ENCODE results near the gene MEGF6.

The MEGF6 gene

DNA sequence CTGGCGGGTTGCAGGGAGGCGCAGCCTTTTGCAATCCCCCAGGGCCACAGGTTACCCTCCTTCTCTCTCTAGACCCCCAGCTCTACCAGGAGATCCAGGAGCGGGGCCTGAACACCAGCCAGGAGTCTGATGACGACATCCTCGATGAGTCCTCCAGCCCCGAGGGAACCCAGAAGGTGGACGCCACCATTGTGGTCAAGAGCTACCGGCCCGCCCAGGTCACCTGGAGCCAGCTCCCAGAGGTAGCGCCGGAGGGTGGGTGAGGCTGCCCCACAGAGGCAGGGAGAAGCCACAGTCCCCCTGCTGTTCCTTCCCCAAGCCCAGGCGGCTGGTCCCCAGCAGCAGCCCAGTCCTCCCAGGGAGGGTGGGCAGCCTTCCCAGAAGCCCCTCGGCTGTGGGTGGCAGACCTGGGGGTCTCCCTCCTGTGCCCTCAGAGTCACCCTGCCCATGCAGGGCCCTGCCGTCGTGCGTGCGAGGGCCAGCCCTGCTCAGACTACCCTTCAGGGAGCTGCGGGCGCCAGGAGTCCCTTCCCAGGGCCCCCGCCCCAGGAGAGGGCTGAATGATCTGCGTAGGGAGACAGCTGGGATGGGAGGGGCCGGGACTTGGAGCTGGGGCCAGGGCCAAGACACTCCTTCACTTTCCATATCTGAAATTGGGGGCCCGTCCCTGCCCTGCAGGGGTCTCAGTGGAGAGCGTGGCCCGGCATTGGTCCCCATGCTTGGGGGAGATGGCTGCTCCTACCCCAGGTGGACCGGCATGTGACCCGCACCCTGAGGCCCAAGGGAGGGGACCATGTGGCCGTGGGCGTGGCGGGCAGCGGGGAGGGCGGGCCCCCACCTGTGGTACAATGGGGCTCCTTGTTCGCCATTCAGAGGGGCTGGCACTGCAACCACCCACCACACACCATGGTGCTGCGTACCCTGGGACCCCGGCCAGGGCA is 143.9 kb downstream of the MEGF6 start:
- no peak overlapping the region for H3K4me3 Mint-ChIP-seq
- no peak overlapping the region for H3K27ac Mint-ChIP-seq
- H3K36me3 Mint-ChIP-seq (ENCODE audit: low read depth), result no peaks in the 10 kb centered on the region
- no peaks in the 10 kb centered on the region for H3K9me3 Mint-ChIP-seq
- no peak for ATAC-seq
- H3K27me3 Mint-ChIP-seq, result no peaks in the 10 kb centered on the region
- no peak for DNase-seq
- H3K4me1 Mint-ChIP-seq, result no peaks in the 10 kb centered on the region

GRCh38 chr1:3466366-3467075 is 144.8 kb downstream of the MEGF6 start:
- Mint-ChIP-seq H3K36me3 (ENCODE audit: low read depth) (no peaks in the 10 kb centered on the region), H3K4me3 (no peak overlapping the region), H3K9me3 (no peaks in the 10 kb centered on the region), H3K27ac (no peak overlapping the region), H3K4me1 (no peaks in the 10 kb centered on the region), H3K27me3 (no peaks in the 10 kb centered on the region)
- DNase-seq (no peak), ATAC-seq (no peak)

- no peak overlapping the region for H3K27ac Mint-ChIP-seq
- no peaks in the 10 kb centered on the region for H3K9me3 Mint-ChIP-seq
- no peak overlapping the region for H3K4me3 Mint-ChIP-seq
- H3K4me1 Mint-ChIP-seq, result no peaks in the 10 kb centered on the region
- no peaks in the 10 kb centered on the region for H3K36me3 Mint-ChIP-seq (ENCODE audit: low read depth)
- ATAC-seq (no peak), DNase-seq (no peak)
- H3K27me3 Mint-ChIP-seq, result no peaks in the 10 kb centered on the region
Measured at GRCh38 chr1:3465935-3466321, 145.4 kb downstream of the MEGF6 start.

DNA sequence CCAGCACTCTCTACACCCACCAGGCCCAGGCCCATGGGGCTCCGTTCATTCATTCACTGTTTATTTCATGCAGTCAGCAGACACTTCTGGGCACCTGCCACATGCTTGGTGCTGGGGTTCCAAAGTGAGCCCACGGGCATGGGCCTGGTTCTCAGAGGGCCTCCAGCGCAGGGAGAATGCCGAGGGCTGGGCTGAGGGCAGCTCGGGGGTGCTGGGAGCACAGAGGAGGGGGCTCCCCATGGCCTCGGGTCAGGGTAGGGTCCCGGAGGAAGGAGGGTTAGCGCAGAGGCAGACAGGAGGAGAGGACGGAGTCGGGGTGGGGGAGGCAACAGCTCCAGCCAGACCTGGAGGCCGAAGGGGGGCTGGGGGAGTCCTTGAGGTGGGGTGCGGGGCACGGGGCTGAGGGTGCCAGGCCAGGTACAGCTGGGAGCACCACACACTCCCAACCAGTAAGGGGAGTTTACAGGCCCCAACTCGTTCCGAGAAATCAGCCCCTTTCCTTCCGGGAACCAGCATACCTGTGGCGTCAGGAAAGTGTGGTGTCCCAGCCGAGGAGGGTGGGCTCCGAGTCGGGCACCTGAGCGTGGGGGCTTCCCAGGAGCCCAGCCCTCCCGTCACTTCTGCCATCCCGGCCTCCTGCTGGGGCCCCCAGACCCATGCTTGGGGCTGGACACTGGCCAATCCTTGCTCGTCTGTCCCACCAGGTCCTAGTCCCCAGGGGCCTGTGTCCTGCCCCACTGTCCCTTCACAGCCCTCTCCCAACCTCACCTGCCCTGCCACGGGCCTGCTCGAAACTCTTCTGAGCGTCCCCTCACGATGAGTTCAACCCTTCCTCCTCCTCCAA is 146.0 kb downstream of the MEGF6 start:
- no peaks in the 10 kb centered on the region for H3K27me3 Mint-ChIP-seq
- H3K4me3 Mint-ChIP-seq, result no peak overlapping the region
- DNase-seq, result no peak
- no peaks in the 10 kb centered on the region for H3K4me1 Mint-ChIP-seq
- ATAC-seq, result no peak
- H3K36me3 Mint-ChIP-seq (ENCODE audit: low read depth), result no peaks in the 10 kb centered on the region
- no peak overlapping the region for H3K27ac Mint-ChIP-seq
- no peaks in the 10 kb centered on the region for H3K9me3 Mint-ChIP-seq

- H3K27ac Mint-ChIP-seq, result no peak overlapping the region
- H3K27me3 Mint-ChIP-seq, result no peaks in the 10 kb centered on the region
- DNase-seq, result no peak
- no peaks in the 10 kb centered on the region for H3K9me3 Mint-ChIP-seq
- no peak overlapping the region for H3K4me3 Mint-ChIP-seq
- ATAC-seq, result no peak
- H3K36me3 Mint-ChIP-seq (ENCODE audit: low read depth), result no peaks in the 10 kb centered on the region
- no peaks in the 10 kb centered on the region for H3K4me1 Mint-ChIP-seq
Measured at GRCh38 chr1:3464649-3465025, 146.7 kb downstream of the MEGF6 start.

DNA sequence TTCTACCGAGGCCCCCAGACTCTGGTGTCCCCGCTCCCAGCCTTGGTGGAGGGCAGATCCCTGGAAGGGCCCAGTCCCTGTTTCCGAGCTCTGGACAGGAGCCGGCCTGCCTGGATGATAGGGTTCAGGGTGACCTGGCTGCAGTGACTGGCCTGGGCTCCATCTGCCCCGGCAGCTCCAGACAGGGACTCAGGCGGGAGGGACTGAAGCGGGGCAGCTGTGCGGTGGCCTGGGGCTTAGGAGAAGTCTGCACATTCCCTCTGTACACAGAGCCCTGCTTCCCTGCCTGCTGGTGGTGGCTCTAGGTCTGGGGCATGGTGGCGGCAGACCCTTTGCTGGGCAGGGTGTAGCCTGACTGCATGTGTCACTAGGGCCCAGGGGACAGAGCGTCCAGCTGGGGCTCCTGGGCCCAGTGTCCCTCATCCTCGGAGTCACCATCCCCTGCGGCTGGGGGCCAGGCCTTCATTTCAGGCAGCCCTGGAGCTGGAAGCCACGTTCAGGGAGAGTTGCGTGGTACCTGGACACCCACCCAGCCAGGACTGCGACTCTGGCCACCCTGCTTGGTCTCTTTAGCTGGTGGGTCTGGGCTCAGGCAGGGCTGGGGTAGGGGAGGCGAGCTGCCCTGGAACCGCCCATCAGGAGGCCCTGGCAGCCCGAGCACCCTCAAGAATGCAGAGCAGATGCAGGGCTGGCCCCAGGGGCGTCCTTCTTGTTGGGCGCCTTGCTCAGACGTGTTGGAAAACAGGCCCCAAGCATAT is 147.2 kb downstream of the MEGF6 start:
- Mint-ChIP-seq H3K4me1 (no peaks in the 10 kb centered on the region), H3K9me3 (no peaks in the 10 kb centered on the region), H3K27me3 (no peaks in the 10 kb centered on the region), H3K36me3 (ENCODE audit: low read depth) (no peaks in the 10 kb centered on the region), H3K4me3 (no peak overlapping the region), H3K27ac (no peak overlapping the region)
- no peak for ATAC-seq
- DNase-seq, result no peak

DNA sequence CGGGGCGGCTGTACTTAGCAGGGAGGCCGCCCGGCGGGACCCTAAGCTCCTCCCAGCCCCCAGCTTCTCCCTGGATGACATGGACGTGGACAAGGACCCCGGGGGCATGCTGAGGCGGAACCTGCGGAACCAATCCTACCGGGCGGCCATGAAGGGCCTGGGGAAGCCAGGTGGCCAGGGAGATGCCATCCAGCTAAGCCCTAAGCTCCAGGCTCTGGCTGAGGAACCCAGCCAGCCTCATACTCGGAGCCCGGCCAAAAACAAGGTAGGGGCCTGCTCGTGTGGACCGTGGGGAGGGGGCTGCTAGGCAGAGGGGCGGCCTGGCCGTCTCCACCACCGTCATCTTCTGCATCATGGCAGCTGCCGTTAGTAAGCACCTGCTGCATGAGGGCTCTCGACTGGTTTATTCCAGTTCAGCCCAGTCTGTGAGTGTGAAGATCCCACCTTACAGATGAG is 147.9 kb downstream of the MEGF6 start:
- DNase-seq, result no peak

DNA sequence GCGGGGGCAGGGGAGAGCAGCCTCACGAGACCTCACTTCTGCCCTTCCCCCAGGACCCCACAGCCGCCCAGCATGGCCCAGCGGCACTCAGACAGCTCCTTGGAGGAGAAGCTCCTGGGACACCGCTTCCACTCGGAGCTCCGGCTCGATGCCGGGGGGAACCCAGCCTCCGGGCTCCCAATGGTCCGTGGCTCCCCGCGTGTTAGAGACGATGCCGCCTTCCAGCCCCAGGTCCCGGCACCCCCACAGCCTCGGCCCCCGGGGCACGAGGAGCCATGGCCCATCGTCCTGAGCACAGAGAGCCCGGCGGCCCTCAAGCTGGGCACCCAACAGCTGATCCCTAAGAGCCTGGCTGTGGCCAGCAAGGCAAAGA is 148.3 kb downstream of the MEGF6 start:
- DNase-seq (no peak), ATAC-seq (no peak)

More for the DNA sequence above, 147.9 kb downstream of the MEGF6 start:
- no peaks in the 10 kb centered on the region for H3K36me3 Mint-ChIP-seq (ENCODE audit: low read depth)
- H3K4me1 Mint-ChIP-seq, result no peaks in the 10 kb centered on the region
- H3K4me3 Mint-ChIP-seq, result no peak overlapping the region
- no peaks in the 10 kb centered on the region for H3K9me3 Mint-ChIP-seq
- no peak overlapping the region for H3K27ac Mint-ChIP-seq
- ATAC-seq, result no peak
- no peaks in the 10 kb centered on the region for H3K27me3 Mint-ChIP-seq

DNA sequence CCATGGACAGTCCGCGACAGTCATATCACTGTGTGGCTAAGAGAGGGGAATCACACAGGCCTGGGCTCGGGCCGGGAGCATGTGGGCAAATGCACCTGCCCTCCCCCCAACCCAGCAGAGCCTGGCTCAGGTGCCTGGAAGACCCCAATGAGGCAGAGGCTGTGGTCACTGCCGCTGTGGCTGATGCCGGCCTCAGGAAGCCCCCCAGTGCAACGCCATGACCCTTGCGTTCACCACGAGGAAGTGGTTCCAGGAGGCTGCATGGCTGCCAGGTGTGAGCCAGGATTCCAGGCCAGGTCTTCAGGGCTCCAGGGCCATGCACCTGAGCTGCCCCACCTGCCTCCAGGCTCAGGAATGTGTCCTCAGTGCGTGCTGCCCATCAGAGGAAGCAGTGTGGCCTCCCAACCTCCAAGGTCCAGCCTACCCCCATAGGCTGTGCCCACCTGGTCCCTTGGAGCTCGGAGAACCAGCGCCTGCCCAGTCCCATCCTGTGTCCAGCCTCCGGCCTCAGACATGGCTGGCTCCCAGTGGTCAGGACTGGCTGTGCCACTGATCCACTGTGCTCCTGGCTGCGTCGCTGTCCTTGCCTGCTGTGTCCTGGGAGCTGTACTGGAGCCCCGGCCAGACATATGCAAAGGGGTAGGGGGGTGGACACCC is 148.8 kb downstream of the MEGF6 start:
- no peak for ATAC-seq
- no peak overlapping the region for H3K27ac Mint-ChIP-seq
- no peaks in the 10 kb centered on the region for H3K4me1 Mint-ChIP-seq
- no peaks in the 10 kb centered on the region for H3K36me3 Mint-ChIP-seq (ENCODE audit: low read depth)
- H3K9me3 Mint-ChIP-seq, result no peaks in the 10 kb centered on the region
- no peak for DNase-seq
- no peaks in the 10 kb centered on the region for H3K27me3 Mint-ChIP-seq
- no peak overlapping the region for H3K4me3 Mint-ChIP-seq

More for the DNA sequence above, 148.3 kb downstream of the MEGF6 start:
- Mint-ChIP-seq H3K27ac (no peak overlapping the region), H3K36me3 (ENCODE audit: low read depth) (no peaks in the 10 kb centered on the region), H3K9me3 (no peaks in the 10 kb centered on the region), H3K27me3 (no peaks in the 10 kb centered on the region), H3K4me3 (no peak overlapping the region), H3K4me1 (no peaks in the 10 kb centered on the region)

DNA sequence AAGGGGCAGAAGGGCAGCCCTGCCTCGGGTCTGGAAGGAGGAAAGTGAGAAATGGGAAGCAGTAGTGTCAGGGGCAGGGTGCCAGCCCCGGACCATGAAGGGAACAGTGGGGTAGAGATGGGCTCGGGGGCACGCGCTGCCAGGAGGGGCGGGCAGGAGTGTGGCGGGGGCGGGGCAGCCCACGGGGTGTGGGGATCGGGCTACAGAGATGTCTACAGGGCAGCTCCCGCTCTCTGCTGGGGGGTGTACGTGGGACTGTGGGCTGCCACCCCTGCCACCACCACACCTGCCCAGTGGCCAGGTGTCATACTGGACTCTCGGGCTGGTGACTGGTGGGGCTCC is 149.4 kb downstream of the MEGF6 start:
- no peak overlapping the region for H3K27ac Mint-ChIP-seq
- ATAC-seq (no peak), DNase-seq (no peak)
- H3K4me3 Mint-ChIP-seq, result no peak overlapping the region
- no peaks in the 10 kb centered on the region for H3K27me3 Mint-ChIP-seq
- H3K36me3 Mint-ChIP-seq (ENCODE audit: low read depth), result no peaks in the 10 kb centered on the region
- H3K9me3 Mint-ChIP-seq, result no peaks in the 10 kb centered on the region
- no peaks in the 10 kb centered on the region for H3K4me1 Mint-ChIP-seq

DNA sequence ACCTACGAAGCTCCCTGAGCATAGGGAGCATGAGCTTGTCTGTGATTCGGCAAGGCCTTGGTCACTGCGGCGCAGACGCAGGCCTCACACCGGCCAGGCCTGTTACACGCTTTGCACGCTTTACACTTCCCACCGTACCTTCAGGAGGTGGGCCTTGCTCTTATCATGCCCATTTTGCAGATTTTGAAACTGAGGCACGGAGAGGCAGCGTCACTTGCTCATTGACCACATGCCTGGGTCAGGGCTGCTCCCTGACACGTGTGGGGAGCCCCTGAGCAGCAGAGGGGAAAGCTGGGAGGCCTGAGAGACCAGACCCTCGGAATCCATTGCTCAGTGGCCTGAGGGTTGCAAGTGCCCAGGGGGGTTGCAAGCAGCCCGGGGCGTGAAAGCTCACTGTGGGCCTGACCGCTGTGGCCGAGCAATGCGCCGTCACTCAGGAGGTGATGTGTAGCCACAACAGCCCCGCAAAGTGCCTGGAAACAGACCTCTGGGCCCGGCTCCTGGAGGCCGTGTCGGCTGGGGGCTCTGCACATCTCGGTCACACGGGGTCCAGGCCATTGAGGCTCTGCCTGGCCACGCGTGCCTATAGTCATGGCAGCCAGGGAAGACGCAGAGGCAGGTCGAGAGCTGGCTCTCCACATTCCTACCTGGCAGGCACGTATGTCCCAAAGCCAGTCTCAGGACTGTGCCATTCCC is 149.9 kb downstream of the MEGF6 start:
- Mint-ChIP-seq H3K9me3 (no peaks in the 10 kb centered on the region), H3K36me3 (ENCODE audit: low read depth) (no peaks in the 10 kb centered on the region), H3K27ac (no peak overlapping the region), H3K4me1 (no peaks in the 10 kb centered on the region), H3K4me3 (no peak overlapping the region), H3K27me3 (no peaks in the 10 kb centered on the region)
- no peak for ATAC-seq
- no peak for DNase-seq

DNA sequence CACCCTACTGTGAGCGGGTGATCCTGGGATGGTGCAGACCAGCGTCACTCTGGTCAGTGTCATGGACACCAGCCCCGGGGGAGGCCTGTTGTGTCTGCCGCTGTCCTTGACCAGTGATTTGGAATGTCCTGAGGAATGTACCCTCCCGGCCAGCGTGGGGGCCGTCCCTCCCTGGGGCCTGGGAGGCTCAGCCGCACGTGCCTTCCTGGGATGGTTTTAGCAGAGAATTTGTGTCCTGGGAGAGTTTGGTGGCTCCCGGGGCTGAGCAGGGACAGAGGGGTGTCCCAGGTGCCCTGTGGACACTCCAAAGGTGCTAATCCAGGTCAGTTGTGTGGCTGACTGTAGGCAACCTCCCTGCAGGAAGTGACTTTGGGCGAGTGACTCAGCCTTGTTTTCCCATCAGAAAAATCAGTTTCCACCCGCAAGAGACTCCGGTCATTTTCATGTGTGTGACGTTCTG is 150.6 kb downstream of the MEGF6 start:
- H3K4me3 Mint-ChIP-seq, result no peak overlapping the region
- no peak overlapping the region for H3K27ac Mint-ChIP-seq
- no peaks in the 10 kb centered on the region for H3K27me3 Mint-ChIP-seq
- DNase-seq (no peak), ATAC-seq (no peak)
- H3K36me3 Mint-ChIP-seq (ENCODE audit: low read depth), result no peaks in the 10 kb centered on the region
- no peaks in the 10 kb centered on the region for H3K4me1 Mint-ChIP-seq
- H3K9me3 Mint-ChIP-seq, result no peaks in the 10 kb centered on the region

GRCh38 chr1:3459940-3460671 is 151.2 kb downstream of the MEGF6 start:
- DNase-seq, result no peak
- H3K9me3 Mint-ChIP-seq, result no peaks in the 10 kb centered on the region
- ATAC-seq, result no peak
- no peaks in the 10 kb centered on the region for H3K4me1 Mint-ChIP-seq
- no peaks in the 10 kb centered on the region for H3K27me3 Mint-ChIP-seq
- no peaks in the 10 kb centered on the region for H3K36me3 Mint-ChIP-seq (ENCODE audit: low read depth)
- H3K27ac Mint-ChIP-seq, result no peak overlapping the region
- H3K4me3 Mint-ChIP-seq, result no peak overlapping the region
